ENCODE data around the gene ZNF280B. TPM values are rescaled to one million over a fixed set of nuclear protein-coding genes. Genes with fewer than 3 reads are reported as not detected.
"Not testable (repeated sequence)": the region's sequence is repeated elsewhere in the genome, so short reads cannot be mapped to it uniquely, and the experiment has no call there.

Gene ZNF280B
- total RNA-seq, 1 donor from 2014 or later = 1.9 TPM

GRCh38 chr22:22507743-22508273 lies 734 bp downstream of the ZNF280B start:
- DNase-seq (ENCODE audit: low read depth) = peak; percentile 2

- DNase-seq (ENCODE audit: low read depth) = no peak
Measured at GRCh38 chr22:22506736-22507135, 1.8 kb downstream of the ZNF280B start.

- no peak for DNase-seq (ENCODE audit: low read depth)
Measured at GRCh38 chr22:22498267-22498666, 10.3 kb downstream of the ZNF280B start.

- not testable (repeated sequence) for DNase-seq (ENCODE audit: low read depth)
Measured at GRCh38 chr22:22491589-22491988, 17.0 kb downstream of the ZNF280B start.

GRCh38 chr22:22488736-22489135 lies 19.8 kb downstream of the ZNF280B start:
- DNase-seq (ENCODE audit: low read depth) = no peak

GRCh38 chr22:22487869-22488597 lies 20.5 kb downstream of the ZNF280B start:
- DNase-seq (ENCODE audit: low read depth) = no peak

GRCh38 chr22:22487059-22487458 lies 21.5 kb downstream of the ZNF280B start:
- DNase-seq (ENCODE audit: low read depth) = no peak

- no peak for DNase-seq (ENCODE audit: low read depth)
Measured at GRCh38 chr22:22486132-22486899, 22.2 kb downstream of the ZNF280B start.

- DNase-seq (ENCODE audit: low read depth) = no peak
Measured at GRCh38 chr22:22485524-22485923, 23.0 kb downstream of the ZNF280B start.

- DNase-seq (ENCODE audit: low read depth) = no peak
Measured at GRCh38 chr22:22484023-22484422, 24.5 kb downstream of the ZNF280B start.

GRCh38 chr22:22480940-22481339 lies 27.6 kb downstream of the ZNF280B start:
- peak; percentile 54 for DNase-seq (ENCODE audit: low read depth)

- peak; percentile 33 for DNase-seq (ENCODE audit: low read depth)
Measured at GRCh38 chr22:22479999-22480532, 28.5 kb downstream of the ZNF280B start.

GRCh38 chr22:22479116-22479515 lies 29.4 kb downstream of the ZNF280B start:
- no peak for DNase-seq (ENCODE audit: low read depth)

- DNase-seq (ENCODE audit: low read depth) = no peak
Measured at GRCh38 chr22:22478470-22478869, 30.1 kb downstream of the ZNF280B start.

GRCh38 chr22:22474733-22475132 lies 33.8 kb downstream of the ZNF280B start:
- no peak for DNase-seq (ENCODE audit: low read depth)

- not testable (repeated sequence) for DNase-seq (ENCODE audit: low read depth)
Measured at GRCh38 chr22:22471104-22471503, 37.4 kb downstream of the ZNF280B start.

- no peak for DNase-seq (ENCODE audit: low read depth)
Measured at GRCh38 chr22:22469527-22469926, 39.0 kb downstream of the ZNF280B start.

- not testable (repeated sequence) for DNase-seq (ENCODE audit: low read depth)
Measured at GRCh38 chr22:22468794-22469469, 39.6 kb downstream of the ZNF280B start.

- DNase-seq (ENCODE audit: low read depth) = no peak
Measured at GRCh38 chr22:22467112-22467511, 41.4 kb downstream of the ZNF280B start.

GRCh38 chr22:22465782-22466181 lies 42.8 kb downstream of the ZNF280B start:
- no peak for DNase-seq (ENCODE audit: low read depth)

GRCh38 chr22:22465094-22465602 lies 43.4 kb downstream of the ZNF280B start:
- DNase-seq (ENCODE audit: low read depth) = no peak

- DNase-seq (ENCODE audit: low read depth) = no peak
Measured at GRCh38 chr22:22464541-22465054, 43.9 kb downstream of the ZNF280B start.

All from renal cortical epithelial cell (primary cell).